GM21528 (cell line): ENCODE data around the gene MOAP1.
"Not testable (repeated sequence)": the region's sequence is repeated elsewhere in the genome, so short reads cannot be mapped to it uniquely, and the experiment has no call there.

ENCODE experiments used
- ATAC-seq: cut with Tn5 transposase; IDR thresholded peaks from one replicate; pipeline ENCODE4 v1.9.1; 2021; ENCODE audit warnings: mild to moderate bottlenecking, moderate library complexity; ENCODE audit not compliant: unreplicated experiment, low FRiP score

The MOAP1 gene

DNA sequence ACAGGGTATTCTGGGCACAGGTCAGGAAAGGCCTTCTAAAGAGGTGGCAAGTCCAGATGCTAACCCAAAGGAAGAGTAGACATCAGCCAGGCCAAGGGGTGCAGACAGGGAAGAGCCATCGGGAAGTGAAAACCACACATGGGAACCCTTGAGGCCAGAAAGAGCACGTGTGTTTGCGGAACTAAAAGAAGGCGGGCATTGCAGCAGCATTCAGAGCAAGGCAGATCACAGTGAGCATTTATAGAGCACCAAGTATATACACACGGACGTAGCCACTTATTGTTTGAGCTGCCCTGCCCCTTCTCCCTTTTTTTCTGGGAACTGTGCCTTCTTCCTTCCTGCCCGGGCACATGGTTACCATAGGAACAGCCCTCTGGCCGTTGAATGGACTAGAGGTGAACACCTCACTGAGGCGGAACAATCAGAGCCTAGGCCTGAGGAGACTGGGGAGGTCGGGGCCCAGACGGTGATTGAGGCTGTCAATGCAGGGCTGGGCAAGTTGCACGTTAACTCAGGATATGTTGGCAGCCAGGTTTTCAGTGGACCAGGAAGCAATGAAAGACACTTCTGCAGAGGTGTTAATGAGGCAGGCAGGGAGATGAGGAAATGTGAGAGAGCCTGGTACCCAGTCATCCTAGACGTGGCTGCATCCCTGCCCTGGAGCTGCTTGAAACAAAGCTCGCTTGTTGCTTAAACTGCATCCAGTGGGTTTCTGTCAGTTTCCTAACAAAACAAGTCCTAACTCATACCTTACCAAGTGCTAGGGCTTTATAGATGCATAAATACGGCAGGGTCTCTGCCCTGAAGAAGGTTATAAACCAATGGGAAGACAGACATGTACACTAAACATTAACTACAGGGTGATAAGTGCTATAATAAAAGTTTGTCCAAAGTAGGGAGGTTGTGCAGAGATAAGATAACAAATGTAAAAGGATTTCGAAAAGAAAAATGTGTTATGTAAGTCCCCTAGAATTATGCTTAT, 34.2 kb downstream of the MOAP1 start:
- no peak for ATAC-seq

DNA sequence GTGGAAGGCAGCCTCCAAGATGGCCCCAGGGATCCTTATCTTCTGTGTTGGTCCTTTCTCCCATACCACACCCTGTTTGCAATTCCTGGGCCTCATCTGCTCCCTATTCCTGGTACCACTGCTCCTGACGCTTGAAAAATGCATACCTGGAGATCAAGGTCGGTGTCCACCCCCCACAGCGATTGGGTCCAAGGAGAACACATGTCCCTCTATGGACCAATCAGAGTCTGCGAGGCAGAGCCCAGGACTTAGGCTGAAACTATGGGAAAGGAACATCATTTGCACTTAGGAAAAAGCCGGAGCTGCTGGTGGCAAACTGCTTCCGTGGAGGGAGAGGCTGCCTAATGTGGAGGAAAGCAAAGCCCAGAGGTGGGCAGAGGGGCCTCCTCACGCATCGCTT, 35.7 kb downstream of the MOAP1 start:
- no peak for ATAC-seq

DNA sequence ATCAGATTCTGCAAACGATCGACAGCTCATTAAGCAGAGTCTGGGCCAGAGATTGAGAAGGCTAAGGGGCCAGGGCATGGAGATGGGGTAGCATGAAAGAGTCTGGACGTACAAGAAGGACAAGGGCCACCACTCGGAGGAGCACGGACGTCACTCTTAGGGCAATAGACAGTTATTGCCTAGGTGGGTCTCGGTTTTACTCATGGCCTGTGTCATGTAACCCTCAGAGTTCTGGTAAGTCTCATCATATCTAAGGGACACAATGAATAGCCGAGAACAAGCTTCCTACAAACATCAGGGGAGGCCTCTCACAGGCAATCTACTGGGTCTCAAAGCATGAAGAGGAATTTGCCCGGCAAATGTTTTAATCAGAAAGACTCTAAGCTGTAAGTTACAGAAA, 38.6 kb downstream of the MOAP1 start:
- no peak for ATAC-seq

DNA sequence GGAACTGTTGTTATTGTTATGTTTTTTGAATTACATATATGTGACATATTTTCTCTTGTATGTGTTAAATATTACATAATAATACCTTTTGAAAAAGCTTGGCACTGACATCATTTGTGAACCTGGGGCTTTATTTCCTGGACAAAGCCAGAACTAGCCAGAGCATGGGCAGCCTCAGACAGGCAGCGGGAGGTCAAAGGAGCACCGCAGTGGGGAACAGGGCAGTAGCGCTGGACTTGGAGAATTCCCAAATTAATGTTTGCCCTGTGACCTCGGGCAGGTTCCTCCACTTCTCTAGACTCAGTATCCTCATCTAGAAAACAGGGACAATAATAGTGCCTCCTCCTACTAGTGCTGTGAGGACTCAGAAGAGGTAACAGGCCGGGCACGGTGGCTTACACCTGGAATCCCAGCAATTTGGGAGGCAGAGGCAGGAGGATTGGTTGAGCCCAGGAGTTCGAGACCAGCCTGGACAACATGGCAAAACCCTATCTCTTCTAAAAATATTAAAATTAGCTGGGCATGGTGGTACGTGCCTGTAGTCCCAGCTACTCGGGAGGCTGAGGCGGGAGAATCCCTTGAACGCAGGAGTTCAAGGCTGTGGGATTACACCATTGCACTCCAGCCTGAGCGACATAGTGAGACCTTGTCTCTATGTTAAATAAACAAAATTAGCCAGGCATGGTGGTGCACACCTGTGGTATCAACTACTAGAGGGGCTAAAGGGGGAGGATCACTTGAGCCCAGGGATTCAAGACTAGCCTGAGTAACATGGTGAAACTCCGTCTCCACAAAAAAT, 41.6 kb downstream of the MOAP1 start:
- no peak for ATAC-seq

DNA sequence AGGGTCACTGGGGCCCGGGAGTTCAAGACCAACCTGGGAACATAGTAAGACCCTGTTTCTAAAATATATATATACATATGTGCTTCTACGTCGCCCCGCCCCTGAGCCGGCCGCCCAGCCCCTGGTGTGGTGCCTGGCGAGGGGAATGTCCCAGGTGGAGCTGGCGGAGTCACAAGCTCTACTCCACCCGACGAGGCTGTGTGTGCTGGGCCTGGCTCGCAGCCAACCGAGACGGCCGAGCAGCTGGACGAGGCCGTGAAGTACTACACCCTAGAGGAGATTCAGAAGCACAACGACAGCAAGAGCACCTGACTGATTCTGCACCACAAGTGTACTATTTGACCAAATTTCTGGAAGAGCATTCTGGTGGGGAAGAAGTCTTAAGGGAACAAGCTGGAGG, 46.8 kb downstream of the MOAP1 start:
- ATAC-seq: no peak

DNA sequence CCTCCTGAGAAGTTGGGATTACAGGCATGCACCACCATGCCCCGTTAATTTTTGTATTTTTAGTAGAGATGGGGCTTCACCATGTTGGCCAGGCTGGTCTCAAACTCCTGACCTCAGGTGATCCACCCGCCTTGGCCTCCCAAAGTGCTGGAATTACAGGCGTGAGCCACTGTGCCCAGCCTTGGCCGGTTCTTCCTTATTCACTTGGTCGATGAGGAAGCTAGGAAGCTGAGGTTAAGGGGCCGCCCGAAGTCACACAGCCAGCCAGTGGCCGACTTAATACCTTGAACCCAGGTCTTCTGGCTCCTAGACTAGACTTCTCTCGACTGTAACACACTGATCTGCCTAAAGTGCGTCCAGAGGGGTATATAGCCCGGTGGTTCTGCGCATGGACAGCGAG, 48.2 kb downstream of the MOAP1 start:
- not testable (repeated sequence) for ATAC-seq

DNA sequence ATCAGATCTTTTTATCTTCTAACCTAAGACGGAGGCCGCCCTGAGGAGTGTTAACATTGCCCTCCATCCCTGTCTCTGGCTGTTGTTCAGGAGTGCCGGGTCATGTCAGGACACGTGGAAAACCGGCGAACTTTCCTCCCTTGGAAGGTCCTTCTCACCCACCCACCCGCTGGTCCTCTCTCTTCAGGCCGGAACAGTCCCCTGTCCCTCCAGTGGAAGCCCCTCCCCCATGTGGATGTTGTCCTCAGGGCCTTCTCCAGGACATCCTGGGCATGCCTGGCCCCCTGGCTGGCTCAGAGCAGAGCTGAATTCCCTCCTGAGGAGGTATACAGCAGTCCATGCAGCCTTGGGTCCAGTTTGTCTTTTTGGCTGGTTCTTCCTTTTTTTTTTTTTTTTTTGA, 48.7 kb downstream of the MOAP1 start:
- no peak for ATAC-seq

DNA sequence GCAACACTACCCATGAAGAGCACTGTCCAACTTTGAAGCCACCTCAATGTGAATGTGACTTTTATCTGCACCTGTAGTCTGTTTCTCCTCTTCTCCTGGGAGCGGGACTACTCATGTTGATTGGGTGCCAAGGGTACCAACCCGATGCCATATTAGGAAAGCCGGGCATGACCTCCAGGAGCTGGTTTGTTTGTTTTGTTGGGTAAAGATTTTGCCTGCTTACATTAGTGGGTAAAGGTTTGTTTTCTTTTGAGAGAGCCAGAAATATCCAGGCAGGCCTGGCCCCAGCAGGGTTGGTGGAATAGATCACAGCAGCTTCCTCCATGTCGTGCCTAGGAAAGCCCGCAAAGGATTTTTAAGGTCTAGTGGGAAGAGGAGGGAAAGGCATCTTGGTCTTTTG, 49.3 kb downstream of the MOAP1 start:
- no peak for ATAC-seq

DNA sequence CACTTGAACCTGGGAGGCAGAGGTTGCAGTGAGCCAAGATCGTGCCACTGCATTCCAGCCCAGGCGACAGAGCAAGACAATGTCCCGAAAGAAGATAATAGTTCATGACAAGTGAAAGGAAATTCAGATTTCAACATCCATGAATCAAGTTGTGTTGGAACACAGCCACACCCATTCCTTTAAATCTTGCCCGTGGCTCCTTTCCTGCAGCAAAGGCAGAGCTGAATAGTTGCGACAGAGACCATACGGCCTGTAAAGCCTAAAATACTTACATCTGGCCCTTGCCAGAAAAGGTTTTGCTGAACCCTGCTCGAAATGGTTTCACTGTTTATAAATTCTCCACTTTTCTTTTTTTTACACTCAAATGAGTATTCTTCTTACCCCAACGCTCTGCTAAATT, 51.2 kb downstream of the MOAP1 start:
- ATAC-seq: no peak

DNA sequence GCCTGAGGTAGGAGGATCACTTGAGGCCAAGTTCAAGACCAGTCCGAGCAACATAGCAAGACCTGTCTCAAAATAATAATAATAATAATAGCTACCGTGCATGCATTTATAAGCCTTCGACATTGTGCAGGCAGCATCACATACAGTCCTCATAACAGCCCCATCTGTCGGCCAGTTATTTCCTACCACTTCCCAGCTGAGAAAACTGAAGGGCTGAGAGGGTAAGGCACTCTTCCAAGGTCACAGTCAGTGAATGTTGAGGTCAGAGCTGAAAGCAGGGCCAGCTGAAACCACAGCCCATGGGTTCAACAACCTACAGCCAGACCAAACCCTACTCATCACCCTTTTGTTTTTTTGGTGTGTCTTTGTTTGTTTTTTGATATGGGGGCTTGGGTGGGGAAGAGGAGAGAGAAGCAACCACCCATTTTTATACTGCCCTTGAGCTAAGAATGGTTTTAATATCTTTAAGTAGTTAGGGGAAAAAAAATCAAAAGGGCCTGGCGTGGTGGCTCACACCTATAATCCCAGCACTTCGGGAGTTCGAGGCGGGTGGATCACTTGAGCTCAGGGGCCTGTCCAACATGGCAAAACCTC, 52.1 kb downstream of the MOAP1 start:
- no peak for ATAC-seq
